Endothelial cell of umbilical vein (primary cell): ENCODE measurements around the gene OOSP4A.

Source experiments
- FOS ChIP-seq: IDR thresholded peaks from 2 replicates; pipeline ENCODE4 v1.6.1; 2011; ENCODE audit warnings: mild to moderate bottlenecking, low read length, moderate library complexity, borderline replicate concordance; ENCODE audit not compliant: insufficient read depth
- POLR2A ChIP-seq: IDR thresholded peaks from 2 replicates; pipeline ENCODE4 v1.6.1; 2012; ENCODE audit warnings: low read depth, mild to moderate bottlenecking, control low read depth, low read length
- TF ChIP-seq, protein P1 (sequence below), 2 donors: IDR thresholded peaks; 1 replicate in 1 of 2; 2 replicates in 1 of 2; pipeline ENCODE4 v1.5.1; 2011; ENCODE audit warnings: low read length in 2 of 2, mild to moderate bottlenecking in 2 of 2, moderate library complexity in 2 of 2, control low read depth in 1 of 2, inconsistent platforms in 1 of 2, low read depth in 1 of 2; ENCODE audit not compliant: insufficient read depth in 1 of 2; ENCODE audit errors: extremely low read depth in 1 of 2

DNA sequence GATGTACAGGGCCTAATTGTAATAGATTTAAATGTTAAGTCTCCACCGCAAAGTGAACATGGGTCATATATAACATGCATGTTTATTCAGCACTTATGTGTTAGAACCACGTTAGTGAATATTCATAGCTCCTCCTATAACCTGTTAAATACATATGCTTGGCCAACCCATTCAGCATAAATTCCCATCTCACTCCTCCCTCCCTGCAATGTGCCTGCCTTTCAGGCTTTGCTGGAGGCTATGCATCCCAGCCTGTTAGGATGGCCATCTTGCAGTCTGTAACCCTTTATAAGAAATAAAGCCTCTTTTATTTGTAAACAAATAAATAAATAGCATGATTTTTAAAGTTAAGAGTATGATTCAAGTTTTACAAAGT is 1.7 kb upstream of the OOSP4A start:
- TF ChIP-seq, protein P1, sequence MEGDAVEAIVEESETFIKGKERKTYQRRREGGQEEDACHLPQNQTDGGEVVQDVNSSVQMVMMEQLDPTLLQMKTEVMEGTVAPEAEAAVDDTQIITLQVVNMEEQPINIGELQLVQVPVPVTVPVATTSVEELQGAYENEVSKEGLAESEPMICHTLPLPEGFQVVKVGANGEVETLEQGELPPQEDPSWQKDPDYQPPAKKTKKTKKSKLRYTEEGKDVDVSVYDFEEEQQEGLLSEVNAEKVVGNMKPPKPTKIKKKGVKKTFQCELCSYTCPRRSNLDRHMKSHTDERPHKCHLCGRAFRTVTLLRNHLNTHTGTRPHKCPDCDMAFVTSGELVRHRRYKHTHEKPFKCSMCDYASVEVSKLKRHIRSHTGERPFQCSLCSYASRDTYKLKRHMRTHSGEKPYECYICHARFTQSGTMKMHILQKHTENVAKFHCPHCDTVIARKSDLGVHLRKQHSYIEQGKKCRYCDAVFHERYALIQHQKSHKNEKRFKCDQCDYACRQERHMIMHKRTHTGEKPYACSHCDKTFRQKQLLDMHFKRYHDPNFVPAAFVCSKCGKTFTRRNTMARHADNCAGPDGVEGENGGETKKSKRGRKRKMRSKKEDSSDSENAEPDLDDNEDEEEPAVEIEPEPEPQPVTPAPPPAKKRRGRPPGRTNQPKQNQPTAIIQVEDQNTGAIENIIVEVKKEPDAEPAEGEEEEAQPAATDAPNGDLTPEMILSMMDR (IDR thresholded peaks at IDR 0.05; ENCODE audit: extremely low read depth in 1 of 2, insufficient read depth in 1 of 2, low read depth in 1 of 2, low read length in 2 of 2): no peak
- TF ChIP-seq FOS (no peak), POLR2A (no peak)
